Uterus (tissue), 2 donors: ENCODE data around the gene SMIM38.

ENCODE experiments used
- CTCF ChIP-seq, 4 experiments: fragments of 200-600 bp in 2 of 4; fragments of 450-650 bp in 2 of 4; sonication (generic) in 2 of 4; IDR thresholded peaks; one replicate each; pipeline ENCODE4 v1.5.1; 2016 to 2019; ENCODE audit warnings: antibody characterized with exemption in 4 of 4, mild to moderate bottlenecking in 2 of 4, moderate library complexity in 1 of 4
- POLR2A ChIP-seq, 2 donors: fragments of 450-650 bp; IDR thresholded peaks; one replicate each; pipeline ENCODE4 v1.6.1; 2016; ENCODE audit warnings: antibody characterized with exemption in 2 of 2, mild to moderate bottlenecking in 1 of 2, moderate library complexity in 1 of 2

- no peak for TF ChIP-seq CTCF (IDR thresholded peaks at IDR 0.05)
- no peak for TF ChIP-seq POLR2A (IDR thresholded peaks at IDR 0.05)
These were observed 14.0 kb upstream of the SMIM38 start for GRCh38 chr11:69141742-69142141.
